K562 (cell line): ENCODE results near the gene CTIF. TPM values are rescaled to one million over a fixed set of nuclear protein-coding genes. Genes with fewer than 3 reads are reported as not detected.

Source experiments
- ARID2 ChIP-seq: fragments of 450-650 bp; IDR thresholded peaks from 2 replicates; pipeline ENCODE4 v1.6.1; 2017; ENCODE audit warnings: antibody characterized with exemption, mild to moderate bottlenecking
- ATF1 ChIP-seq, 2 experiments: fragments of 450-650 bp in 1 of 2; IDR thresholded peaks; 2 replicates each; pipeline ENCODE4 v1.6.1; 2016; ENCODE audit warnings: missing compliant biosample characterization in 1 of 2, missing genetic modification characterization in 1 of 2
- C11orf30 ChIP-seq: fragments of 450-650 bp; IDR thresholded peaks from 2 replicates; pipeline ENCODE4 v1.6.1; 2016; ENCODE audit warnings: low read depth, mild to moderate bottlenecking
- CBFA2T3 ChIP-seq: fragments of 450-650 bp; IDR thresholded peaks from 2 replicates; pipeline ENCODE4 v1.6.1; 2017
- EP300 ChIP-seq: IDR thresholded peaks from 2 replicates; pipeline ENCODE4 v1.6.1; 2012; ENCODE audit warnings: low read length, improper control_type of control experiment
- FOSL1 ChIP-seq: fragments of 200-800 bp; sonication (Bioruptor generic); conservative IDR thresholded peaks from 2 replicates; pipeline ENCODE4 v1.6.1; 2016; ENCODE audit warnings: missing genetic modification characterization, missing compliant biosample characterization
- GABPA ChIP-seq: fragments of 200-800 bp; sonication (Bioruptor generic); conservative IDR thresholded peaks from 2 replicates; pipeline ENCODE4 v1.6.1; 2016; ENCODE audit warnings: low read depth, missing genetic modification characterization, missing compliant biosample characterization
- NCOA2 ChIP-seq, 2 experiments: fragments of 450-650 bp; IDR thresholded peaks; 2 replicates each; pipeline ENCODE4 v1.6.1; 2018; ENCODE audit warnings: mild to moderate bottlenecking in 2 of 2, moderate library complexity in 1 of 2; ENCODE audit not compliant: partially characterized antibody in 2 of 2
- RBM15 ChIP-seq: fragments of 200-400 bp; formaldehyde crosslinking; IDR thresholded peaks from 2 replicates; pipeline ENCODE4 v1.6.1; 2018; ENCODE audit warnings: mild to moderate bottlenecking, low read length, moderate library complexity; ENCODE audit not compliant: insufficient read depth
- TCF7 ChIP-seq: sonication (generic); IDR thresholded peaks from 2 replicates; pipeline ENCODE4 v1.6.1; 2016; ENCODE audit warnings: antibody characterized with exemption, borderline replicate concordance
- ZNF143 ChIP-seq: sonication (generic); formaldehyde crosslinking; IDR thresholded peaks from 2 replicates; pipeline ENCODE4 v1.9.0; 2022; ENCODE audit warnings: mild to moderate bottlenecking, missing genetic modification reagents
- ZNF347 ChIP-seq: fragments of 450-650 bp; formaldehyde crosslinking; IDR thresholded peaks from 2 replicates; pipeline ENCODE4 v1.4.0; 2020; ENCODE audit warnings: low read depth, mild to moderate bottlenecking, moderate library complexity
- polyA plus RNA-seq, 8 experiments: library from polyadenylated mRNA; depleted of rRNA in 4 of 8; stranded (reverse) in 5 of 8; unstranded in 3 of 8; fragments of >200 nt; fragmentation: Nextera tagmentation in 2 of 8; fragmentation: Illumina TruSeq in 1 of 8; extraction: Ambion mirVana in 2 of 8; extraction: Trizol in 1 of 8; gene quantifications; 2 replicates each; pipeline versions ENCODE4 v1.2.1 to v1.2.3, GENCODE V29; 2011 to 2014; ENCODE audit warnings: inconsistent platforms in 1 of 8, missing spikeins in 1 of 8
- total RNA-seq, 7 experiments: library from RNA; depleted of rRNA in 6 of 7; stranded (reverse); fragments of >200 nt in 6 of 7; fragmentation: Illumina TruSeq in 2 of 7; extraction: Trizol in 2 of 7; gene quantifications; 2 replicates each; pipeline versions ENCODE4 v1.2.1 to v1.2.3, GENCODE V29; 2011 to 2021; ENCODE audit warnings: low replicate concordance in 1 of 7
- TF ChIP-seq, protein P1 (sequence below): sonication (generic); formaldehyde crosslinking; IDR thresholded peaks from 2 replicates; pipeline ENCODE4 v1.8.0; 2022; ENCODE audit warnings: mild to moderate bottlenecking, missing genetic modification reagents
- TF ChIP-seq, protein P2 (sequence below): sonication (generic); formaldehyde crosslinking; IDR thresholded peaks from 2 replicates; pipeline ENCODE4 v1.8.0; 2023; ENCODE audit warnings: mild to moderate bottlenecking, missing genetic modification reagents
- TF ChIP-seq, protein P3 (sequence below): conservative IDR thresholded peaks from 2 replicates; pipeline ENCODE4 v1.6.1; 2011; ENCODE audit warnings: low read depth, mild to moderate bottlenecking, low read length; ENCODE audit not compliant: control insufficient read depth
- TF ChIP-seq, protein P4 (sequence below), 2 experiments: fragments of 150-350 bp in 1 of 2; IDR thresholded peaks; 2 replicates each; pipeline ENCODE4 v1.6.1; 2012 to 2016; ENCODE audit warnings: low read depth in 2 of 2, low read length in 2 of 2, mild to moderate bottlenecking in 1 of 2, moderate library complexity in 1 of 2

The CTIF gene
- total and polyA plus RNA-seq, 9 of the 15 experiments (the other 6 are each of a cell fraction or from before 2014, with no cell fraction given), result 0.17 to 11.5 (median 2.2) TPM

GRCh38 chr18:48781163-48781987 is 242.5 kb downstream of the CTIF start (continued):
- TF ChIP-seq, protein P1, sequence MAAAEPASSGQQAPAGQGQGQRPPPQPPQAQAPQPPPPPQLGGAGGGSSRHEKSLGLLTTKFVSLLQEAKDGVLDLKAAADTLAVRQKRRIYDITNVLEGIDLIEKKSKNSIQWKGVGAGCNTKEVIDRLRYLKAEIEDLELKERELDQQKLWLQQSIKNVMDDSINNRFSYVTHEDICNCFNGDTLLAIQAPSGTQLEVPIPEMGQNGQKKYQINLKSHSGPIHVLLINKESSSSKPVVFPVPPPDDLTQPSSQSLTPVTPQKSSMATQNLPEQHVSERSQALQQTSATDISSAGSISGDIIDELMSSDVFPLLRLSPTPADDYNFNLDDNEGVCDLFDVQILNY, result no peak
- TF ChIP-seq C11orf30 (no peak), ZNF347 (no peak), NCOA2 (IDR thresholded peaks at IDR 0.05; ENCODE audit: partially characterized antibody in 2 of 2) (peak in 1 of 2 experiments; percentile 84), GABPA (tag) (no peak), CBFA2T3 (peak; percentile 99), EP300 (peak; percentile 94), ZNF143 (no peak), ATF1 (CRISPR knock-in tag; IDR thresholded peaks at IDR 0.05) (no peak), ATF1 (tag; IDR thresholded peaks at IDR 0.05) (peak; percentile 90), RBM15 (no peak), ARID2 (no peak), FOSL1 (peak; percentile 73), TCF7 (no peak)
- TF ChIP-seq, protein P2, sequence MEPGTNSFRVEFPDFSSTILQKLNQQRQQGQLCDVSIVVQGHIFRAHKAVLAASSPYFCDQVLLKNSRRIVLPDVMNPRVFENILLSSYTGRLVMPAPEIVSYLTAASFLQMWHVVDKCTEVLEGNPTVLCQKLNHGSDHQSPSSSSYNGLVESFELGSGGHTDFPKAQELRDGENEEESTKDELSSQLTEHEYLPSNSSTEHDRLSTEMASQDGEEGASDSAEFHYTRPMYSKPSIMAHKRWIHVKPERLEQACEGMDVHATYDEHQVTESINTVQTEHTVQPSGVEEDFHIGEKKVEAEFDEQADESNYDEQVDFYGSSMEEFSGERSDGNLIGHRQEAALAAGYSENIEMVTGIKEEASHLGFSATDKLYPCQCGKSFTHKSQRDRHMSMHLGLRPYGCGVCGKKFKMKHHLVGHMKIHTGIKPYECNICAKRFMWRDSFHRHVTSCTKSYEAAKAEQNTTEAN (CRISPR knock-in tag), result no peak
- TF ChIP-seq, protein P3, sequence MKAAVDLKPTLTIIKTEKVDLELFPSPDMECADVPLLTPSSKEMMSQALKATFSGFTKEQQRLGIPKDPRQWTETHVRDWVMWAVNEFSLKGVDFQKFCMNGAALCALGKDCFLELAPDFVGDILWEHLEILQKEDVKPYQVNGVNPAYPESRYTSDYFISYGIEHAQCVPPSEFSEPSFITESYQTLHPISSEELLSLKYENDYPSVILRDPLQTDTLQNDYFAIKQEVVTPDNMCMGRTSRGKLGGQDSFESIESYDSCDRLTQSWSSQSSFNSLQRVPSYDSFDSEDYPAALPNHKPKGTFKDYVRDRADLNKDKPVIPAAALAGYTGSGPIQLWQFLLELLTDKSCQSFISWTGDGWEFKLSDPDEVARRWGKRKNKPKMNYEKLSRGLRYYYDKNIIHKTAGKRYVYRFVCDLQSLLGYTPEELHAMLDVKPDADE, result no peak; the same call in 1 of the 2 replicates
- TF ChIP-seq, protein P4, sequence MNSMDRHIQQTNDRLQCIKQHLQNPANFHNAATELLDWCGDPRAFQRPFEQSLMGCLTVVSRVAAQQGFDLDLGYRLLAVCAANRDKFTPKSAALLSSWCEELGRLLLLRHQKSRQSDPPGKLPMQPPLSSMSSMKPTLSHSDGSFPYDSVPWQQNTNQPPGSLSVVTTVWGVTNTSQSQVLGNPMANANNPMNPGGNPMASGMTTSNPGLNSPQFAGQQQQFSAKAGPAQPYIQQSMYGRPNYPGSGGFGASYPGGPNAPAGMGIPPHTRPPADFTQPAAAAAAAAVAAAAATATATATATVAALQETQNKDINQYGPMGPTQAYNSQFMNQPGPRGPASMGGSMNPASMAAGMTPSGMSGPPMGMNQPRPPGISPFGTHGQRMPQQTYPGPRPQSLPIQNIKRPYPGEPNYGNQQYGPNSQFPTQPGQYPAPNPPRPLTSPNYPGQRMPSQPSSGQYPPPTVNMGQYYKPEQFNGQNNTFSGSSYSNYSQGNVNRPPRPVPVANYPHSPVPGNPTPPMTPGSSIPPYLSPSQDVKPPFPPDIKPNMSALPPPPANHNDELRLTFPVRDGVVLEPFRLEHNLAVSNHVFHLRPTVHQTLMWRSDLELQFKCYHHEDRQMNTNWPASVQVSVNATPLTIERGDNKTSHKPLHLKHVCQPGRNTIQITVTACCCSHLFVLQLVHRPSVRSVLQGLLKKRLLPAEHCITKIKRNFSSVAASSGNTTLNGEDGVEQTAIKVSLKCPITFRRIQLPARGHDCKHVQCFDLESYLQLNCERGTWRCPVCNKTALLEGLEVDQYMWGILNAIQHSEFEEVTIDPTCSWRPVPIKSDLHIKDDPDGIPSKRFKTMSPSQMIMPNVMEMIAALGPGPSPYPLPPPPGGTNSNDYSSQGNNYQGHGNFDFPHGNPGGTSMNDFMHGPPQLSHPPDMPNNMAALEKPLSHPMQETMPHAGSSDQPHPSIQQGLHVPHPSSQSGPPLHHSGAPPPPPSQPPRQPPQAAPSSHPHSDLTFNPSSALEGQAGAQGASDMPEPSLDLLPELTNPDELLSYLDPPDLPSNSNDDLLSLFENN (IDR thresholded peaks at IDR 0.05; ENCODE audit: low read depth in 2 of 2, low read length in 2 of 2), result peak in 1 of 2 experiments; percentile 92; a peak in 2 of 4 replicates
